ENCODE measurements around the gene L3MBTL2. TPM values are rescaled to one million over a fixed set of nuclear protein-coding genes. Genes with fewer than 3 reads are reported as not detected.

The L3MBTL2 gene
- total and polyA plus RNA-seq, 2 donors from 2014 or later, result 16.4 to 25.1 TPM

GRCh38 chr22:41250127-41250526 is 45.0 kb downstream of the L3MBTL2 start:
- H3K27ac ChIP-seq (ENCODE audit: low read depth in 2 of 2, low read length in 2 of 2), result no peak overlapping the region
- H3K27me3 ChIP-seq (ENCODE audit: control insufficient read depth, insufficient read depth, low read length), result no peaks in the 10 kb centered on the region
- peaks cover 0 to 21% (median 19%) of the 10 kb centered on the region in 3 donors for H3K36me3 ChIP-seq (ENCODE audit: control insufficient read depth in 2 of 3, insufficient read depth in 3 of 3, low read length in 3 of 3)
- no peaks in the 10 kb centered on the region for H3K9me3 ChIP-seq (ENCODE audit: control insufficient read depth in 2 of 3, insufficient read depth in 1 of 3, low read length in 3 of 3)
- H3K4me1 ChIP-seq (ENCODE audit: control insufficient read depth in 2 of 3, insufficient read depth in 2 of 3, low read depth in 1 of 3, low read length in 3 of 3), result no peaks in the 10 kb centered on the region
- TF ChIP-seq, protein P1, sequence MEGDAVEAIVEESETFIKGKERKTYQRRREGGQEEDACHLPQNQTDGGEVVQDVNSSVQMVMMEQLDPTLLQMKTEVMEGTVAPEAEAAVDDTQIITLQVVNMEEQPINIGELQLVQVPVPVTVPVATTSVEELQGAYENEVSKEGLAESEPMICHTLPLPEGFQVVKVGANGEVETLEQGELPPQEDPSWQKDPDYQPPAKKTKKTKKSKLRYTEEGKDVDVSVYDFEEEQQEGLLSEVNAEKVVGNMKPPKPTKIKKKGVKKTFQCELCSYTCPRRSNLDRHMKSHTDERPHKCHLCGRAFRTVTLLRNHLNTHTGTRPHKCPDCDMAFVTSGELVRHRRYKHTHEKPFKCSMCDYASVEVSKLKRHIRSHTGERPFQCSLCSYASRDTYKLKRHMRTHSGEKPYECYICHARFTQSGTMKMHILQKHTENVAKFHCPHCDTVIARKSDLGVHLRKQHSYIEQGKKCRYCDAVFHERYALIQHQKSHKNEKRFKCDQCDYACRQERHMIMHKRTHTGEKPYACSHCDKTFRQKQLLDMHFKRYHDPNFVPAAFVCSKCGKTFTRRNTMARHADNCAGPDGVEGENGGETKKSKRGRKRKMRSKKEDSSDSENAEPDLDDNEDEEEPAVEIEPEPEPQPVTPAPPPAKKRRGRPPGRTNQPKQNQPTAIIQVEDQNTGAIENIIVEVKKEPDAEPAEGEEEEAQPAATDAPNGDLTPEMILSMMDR (IDR thresholded peaks at IDR 0.05; ENCODE audit: borderline replicate concordance, extremely low read depth, insufficient read depth), result no peak
- H3K9ac ChIP-seq (ENCODE audit: low read length in 3 of 3), result no peak overlapping the region
- H3K4me3 ChIP-seq (ENCODE audit: low read length in 3 of 3), result no peak overlapping the region
- DNase-seq, result no peak
- intact Hi-C loops (cut with DNase I), result no loop called here
- FAIRE-seq, result no peak

- Histone ChIP-seq H3K9ac (ENCODE audit: low read length in 3 of 3) (no peak overlapping the region), H3K4me3 (ENCODE audit: low read length in 3 of 3) (no peak overlapping the region), H3K27me3 (ENCODE audit: control insufficient read depth, insufficient read depth, low read length) (no peaks in the 10 kb centered on the region), H3K27ac (ENCODE audit: low read depth in 2 of 2, low read length in 2 of 2) (no peak overlapping the region), H3K36me3 (ENCODE audit: control insufficient read depth in 2 of 3, insufficient read depth in 3 of 3, low read length in 3 of 3) (peaks cover 0 to 26% (median 24%) of the 10 kb centered on the region in 3 donors), H3K9me3 (ENCODE audit: control insufficient read depth in 2 of 3, insufficient read depth in 1 of 3, low read length in 3 of 3) (no peaks in the 10 kb centered on the region), H3K4me1 (ENCODE audit: control insufficient read depth in 2 of 3, insufficient read depth in 2 of 3, low read depth in 1 of 3, low read length in 3 of 3) (no peaks in the 10 kb centered on the region)
- DNase-seq (no peak), FAIRE-seq (no peak)
- TF ChIP-seq, protein P1 (IDR thresholded peaks at IDR 0.05; ENCODE audit: borderline replicate concordance, extremely low read depth, insufficient read depth), result no peak
- intact Hi-C loops (cut with DNase I), result no loop called here
These were observed 47.3 kb downstream of the L3MBTL2 start for GRCh38 chr22:41252365-41252764.

DNA sequence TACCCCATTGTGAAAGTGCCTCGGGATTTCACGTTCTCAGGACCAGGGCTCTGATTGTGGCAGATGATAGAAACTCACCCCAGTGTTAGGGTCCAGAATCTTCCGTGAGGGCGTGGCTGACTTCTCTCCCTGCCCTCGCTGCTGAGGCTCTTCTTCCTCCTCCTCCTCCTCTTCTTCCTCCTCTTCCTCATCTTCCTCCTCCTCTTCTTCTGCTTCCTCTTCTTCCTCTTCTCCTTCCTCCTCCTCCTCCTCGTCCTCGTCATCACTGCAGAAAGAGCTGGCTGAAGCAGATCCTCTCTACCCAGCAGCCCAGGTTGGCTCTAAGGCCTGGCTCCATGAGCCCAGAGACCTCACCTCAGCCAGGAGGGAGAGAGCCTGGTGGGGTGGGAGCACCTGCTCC is 49.1 kb downstream of the L3MBTL2 start:
- intact Hi-C loops (cut with DNase I), result no loop called here
- H3K36me3 ChIP-seq (ENCODE audit: control insufficient read depth in 2 of 3, insufficient read depth in 3 of 3, low read length in 3 of 3), result peaks cover 0 to 27% (median 20%) of the 10 kb centered on the region in 3 donors
- no peak for FAIRE-seq

More for the DNA sequence above, 49.1 kb downstream of the L3MBTL2 start:
- no peaks in the 10 kb centered on the region for H3K4me1 ChIP-seq (ENCODE audit: control insufficient read depth in 2 of 3, insufficient read depth in 2 of 3, low read depth in 1 of 3, low read length in 3 of 3)
- DNase-seq, result no peak
- no peak overlapping the region for H3K9ac ChIP-seq (ENCODE audit: low read length in 3 of 3)
- H3K4me3 ChIP-seq (ENCODE audit: low read length in 3 of 3), result no peak overlapping the region
- H3K27me3 ChIP-seq (ENCODE audit: control insufficient read depth, insufficient read depth, low read length), result no peaks in the 10 kb centered on the region
- no peak overlapping the region for H3K27ac ChIP-seq (ENCODE audit: low read depth in 2 of 2, low read length in 2 of 2)
- TF ChIP-seq, protein P1 (IDR thresholded peaks at IDR 0.05; ENCODE audit: borderline replicate concordance, extremely low read depth, insufficient read depth), result no peak
- no peaks in the 10 kb centered on the region for H3K9me3 ChIP-seq (ENCODE audit: control insufficient read depth in 2 of 3, insufficient read depth in 1 of 3, low read length in 3 of 3)

Measured in kidney (tissue), 14 donors.